Activated CD8-positive, alpha-beta memory T cell treated with anti-CD3 and anti-CD28 coated beads for 1 hour (primary cell): ENCODE measurements around the gene OGFR.

ENCODE experiments used
- DNase-seq, 2 donors: peaks; one replicate each; pipeline ENCODE4 v3.0.0-alpha.2; 2020; ENCODE audit warnings: low read depth in 1 of 2; ENCODE audit errors: extremely low read depth in 1 of 2

The OGFR gene, protein sequence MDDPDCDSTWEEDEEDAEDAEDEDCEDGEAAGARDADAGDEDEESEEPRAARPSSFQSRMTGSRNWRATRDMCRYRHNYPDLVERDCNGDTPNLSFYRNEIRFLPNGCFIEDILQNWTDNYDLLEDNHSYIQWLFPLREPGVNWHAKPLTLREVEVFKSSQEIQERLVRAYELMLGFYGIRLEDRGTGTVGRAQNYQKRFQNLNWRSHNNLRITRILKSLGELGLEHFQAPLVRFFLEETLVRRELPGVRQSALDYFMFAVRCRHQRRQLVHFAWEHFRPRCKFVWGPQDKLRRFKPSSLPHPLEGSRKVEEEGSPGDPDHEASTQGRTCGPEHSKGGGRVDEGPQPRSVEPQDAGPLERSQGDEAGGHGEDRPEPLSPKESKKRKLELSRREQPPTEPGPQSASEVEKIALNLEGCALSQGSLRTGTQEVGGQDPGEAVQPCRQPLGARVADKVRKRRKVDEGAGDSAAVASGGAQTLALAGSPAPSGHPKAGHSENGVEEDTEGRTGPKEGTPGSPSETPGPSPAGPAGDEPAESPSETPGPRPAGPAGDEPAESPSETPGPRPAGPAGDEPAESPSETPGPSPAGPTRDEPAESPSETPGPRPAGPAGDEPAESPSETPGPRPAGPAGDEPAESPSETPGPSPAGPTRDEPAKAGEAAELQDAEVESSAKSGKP

DNA sequence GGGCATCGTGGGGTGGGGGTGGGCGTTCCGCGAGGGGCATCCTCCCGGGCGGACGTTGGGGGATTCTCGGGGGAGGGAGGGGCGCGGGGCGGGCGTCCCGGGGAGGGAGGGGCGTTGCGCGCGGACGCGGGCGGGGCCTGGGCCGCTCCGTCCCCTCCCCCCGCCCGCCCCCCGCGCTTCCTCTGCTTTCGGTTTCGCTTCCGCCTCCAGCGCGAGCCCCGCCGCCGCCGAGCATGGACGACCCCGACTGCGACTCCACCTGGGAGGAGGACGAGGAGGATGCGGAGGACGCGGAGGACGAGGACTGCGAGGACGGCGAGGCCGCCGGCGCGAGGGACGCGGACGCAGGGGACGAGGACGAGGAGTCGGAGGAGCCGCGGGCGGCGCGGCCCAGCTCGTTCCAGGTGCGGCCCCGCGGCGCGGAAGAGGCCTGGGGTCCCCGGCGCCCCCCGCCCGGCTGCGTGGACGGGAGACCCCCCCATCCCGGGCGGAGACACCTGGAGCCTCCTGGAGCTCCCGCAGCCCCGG, at the start of gene OGFR:
TSS of gene OGFR (plus strand) at position 209 of the 528 bp plus-strand sequence. CDS start at position 234, 25 bp downstream.
- DNase-seq, result peak in 1 of 2 donors; percentile 62

DNA sequence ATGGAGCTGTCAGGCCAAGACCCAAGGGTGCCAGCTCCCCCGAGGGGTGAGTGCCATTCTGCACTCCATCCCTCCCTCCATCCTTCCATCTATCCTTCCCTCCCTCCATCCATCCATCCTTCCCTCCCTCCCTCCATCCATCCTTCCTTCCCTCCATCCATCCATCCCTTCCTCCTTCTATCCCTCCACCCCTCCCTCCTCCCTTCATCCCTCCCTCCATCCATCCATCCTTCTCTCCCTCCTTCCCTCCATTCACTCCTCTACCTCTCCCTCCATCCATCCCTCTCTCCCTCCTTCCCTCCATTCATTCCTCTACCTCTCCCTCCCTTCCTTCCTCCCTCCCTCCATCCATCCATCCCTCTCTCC, 49.7 kb upstream of the OGFR start:
- DNase-seq, result no peak

DNA sequence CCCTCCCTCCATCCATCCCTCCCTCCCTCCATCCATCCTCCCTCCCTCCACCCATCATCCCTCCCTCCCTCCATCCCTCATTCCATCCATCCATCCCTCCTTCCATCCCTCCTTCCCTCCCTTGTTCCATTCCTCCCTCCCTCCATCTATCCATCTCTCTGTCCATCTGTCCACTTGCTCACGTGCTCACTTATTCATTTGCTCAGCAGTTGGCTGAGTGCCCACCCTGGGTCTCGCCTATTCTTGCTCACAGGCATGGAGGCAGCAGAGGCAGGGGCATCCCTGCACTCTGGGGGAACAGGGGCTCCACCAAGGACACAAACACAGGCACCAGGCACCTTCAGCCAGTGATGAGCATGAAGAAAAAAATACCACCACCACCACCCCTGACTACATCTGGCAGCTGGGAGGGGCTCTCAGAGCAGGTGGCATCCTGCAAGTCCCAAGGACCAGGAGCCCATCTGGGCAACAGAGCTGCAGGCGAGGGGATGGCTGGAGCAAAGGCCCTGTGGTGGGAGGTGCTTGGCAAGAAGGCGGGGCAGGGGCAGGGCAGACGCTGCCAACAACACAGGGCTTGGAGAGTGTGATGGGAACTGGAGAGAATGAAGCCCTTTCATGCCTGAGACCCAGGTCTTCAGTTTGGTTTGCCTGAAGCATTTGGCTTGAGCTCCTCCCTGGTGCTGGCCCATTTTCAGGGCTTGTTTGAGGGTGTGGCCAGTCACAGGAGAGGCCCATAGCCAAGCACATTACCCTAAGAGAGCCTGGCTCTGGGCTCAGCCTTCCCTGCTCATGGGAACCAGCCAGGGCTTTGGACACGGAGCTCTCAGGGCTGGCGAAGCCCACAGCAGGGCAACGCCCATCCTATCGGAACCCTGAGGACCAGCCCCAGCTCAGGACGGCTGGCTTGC, 48.6 kb upstream of the OGFR start:
- DNase-seq, result no peak

DNA sequence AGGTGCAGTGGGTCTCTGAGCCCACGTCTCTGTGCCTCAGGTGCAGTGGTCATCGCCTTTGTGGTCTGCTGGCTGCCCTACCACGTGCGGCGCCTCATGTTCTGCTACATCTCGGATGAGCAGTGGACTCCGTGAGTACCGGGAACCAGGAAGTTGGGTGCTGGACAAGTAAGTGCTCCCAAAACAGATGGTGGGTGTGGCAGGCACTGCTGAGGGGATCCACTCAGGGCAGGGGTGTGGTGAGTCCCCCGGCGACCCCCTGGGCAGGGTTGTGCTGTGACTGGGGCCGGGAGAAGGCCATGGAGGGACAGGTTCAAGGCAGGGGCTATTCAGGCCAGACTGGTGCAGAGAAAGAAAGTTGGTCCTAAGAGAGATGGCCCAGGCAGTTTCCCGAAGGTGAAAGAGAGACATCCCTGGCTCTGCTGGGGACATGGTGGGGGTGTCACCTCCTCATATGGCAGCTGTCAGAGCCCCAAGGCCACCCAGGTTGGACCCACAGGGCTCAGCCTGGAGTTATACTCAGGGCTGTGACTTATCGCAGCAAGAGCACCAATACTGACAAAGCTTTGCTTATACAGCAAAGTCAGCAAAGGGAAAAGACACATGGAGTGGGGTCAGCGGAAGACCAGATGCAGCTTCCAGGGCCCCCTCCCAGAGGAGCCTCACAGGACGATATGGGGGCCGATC, 46.3 kb upstream of the OGFR start:
- DNase-seq, result no peak

DNA sequence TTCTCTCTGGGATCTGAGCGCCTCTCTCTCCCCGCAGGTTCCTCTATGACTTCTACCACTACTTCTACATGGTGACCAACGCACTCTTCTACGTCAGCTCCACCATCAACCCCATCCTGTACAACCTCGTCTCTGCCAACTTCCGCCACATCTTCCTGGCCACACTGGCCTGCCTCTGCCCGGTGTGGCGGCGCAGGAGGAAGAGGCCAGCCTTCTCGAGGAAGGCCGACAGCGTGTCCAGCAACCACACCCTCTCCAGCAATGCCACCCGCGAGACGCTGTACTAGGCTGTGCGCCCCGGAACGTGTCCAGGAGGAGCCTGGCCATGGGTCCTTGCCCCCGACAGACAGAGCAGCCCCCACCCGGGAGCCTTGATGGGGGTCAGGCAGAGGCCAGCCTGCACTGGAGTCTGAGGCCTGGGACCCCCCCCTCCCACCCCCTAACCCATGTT, 44.6 kb upstream of the OGFR start:
- DNase-seq, result no peak

DNA sequence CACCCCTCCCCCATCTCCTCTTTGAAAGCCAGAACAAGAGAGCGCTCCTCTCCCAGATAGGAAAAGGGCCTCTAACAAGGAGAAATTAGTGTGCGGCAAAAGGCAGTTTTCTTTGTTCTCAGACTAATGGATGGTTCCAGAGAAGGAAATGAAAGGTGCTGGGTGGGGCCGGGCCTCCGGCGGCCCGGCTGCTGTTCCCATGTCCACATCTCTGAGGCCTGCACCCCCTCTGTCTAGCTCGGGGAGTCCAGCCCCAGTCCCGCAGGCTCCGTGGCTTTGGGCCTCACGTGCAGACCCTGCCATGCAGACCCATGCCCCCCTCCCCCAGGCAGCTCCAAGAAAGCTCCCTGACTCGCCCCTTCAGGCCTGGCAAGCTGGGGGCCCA, 44.2 kb upstream of the OGFR start:
- no peak for DNase-seq

DNA sequence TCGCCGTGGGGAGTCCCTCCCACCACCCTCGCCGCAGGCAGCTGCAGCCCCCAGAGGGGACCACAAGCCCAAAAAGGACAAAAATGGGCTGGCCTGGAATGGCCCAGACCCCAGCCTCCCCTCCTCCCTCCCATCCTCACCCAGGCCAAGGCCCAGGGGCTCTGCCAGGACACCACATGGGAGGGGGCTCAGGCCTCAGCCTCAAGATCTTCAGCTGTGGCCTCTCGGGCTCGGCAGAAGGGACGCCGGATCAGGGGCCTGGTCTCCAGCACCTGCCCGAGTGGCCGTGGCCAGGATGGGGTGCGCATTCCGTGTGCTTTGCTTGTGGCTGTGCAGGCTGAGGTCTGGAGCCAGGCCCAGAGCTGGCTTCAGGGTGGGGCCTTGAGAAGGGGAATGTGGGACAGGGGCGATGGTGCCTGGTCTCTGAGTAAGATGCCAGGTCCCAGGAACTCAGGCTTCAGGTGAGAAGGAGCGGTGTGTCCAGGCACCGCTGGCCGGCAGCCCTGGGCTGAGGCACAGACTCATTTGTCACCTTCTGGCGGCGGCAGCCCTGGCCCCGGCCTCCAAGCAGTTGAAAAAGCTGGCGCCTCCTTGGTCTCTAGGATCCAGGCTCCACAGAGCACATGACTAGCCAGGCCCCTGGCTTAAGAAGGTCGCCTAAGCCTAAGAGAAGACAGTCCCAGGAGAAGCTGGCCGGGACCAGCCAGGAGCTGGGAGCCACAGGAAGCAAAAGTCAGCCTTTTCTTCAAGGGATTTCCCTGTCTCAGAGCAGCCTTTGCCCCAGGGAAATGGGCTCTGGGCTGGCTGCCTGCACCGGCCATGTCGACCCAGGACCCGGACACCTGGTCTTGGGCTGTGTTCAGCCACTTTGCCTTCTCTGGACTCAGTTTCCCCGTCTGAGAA, 43.5 kb upstream of the OGFR start:
- no peak for DNase-seq

DNA sequence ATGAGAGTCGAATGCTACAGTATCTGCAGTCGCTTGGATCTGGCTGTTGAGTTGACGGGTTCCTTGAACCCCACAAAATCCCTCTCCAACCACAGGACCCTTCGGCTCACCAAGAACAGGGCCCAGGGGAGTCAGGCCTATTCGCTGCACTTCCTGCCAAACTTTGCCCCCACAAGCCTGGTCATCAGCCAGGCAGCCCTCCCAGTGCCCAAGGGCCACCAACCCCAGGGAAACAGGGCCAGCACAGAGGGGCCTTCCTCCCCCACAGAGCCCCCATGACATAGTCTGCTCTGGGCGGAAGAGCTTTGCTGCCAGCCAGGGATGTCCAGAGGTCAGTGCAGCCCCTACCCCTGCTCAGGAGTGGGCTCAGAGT, 42.9 kb upstream of the OGFR start:
- no peak for DNase-seq

DNA sequence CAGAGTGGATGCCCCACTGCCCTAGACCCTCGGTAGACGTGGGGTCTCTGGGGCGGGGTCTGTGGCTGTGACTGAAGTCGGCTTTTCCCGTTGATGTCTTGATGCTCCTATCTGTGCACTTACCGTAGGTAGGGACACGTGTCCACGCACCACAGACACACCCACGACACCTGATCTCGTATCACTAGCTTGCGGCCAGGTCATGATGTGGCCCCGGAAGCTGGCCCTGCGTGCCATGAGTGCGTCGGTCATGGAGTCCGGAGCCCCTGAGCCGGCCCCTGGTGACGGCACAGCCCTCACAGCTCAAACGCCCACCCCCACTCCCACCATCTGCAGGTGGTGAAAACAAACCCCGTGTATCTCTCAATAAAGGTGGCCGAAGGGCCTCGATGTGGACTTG, 42.3 kb upstream of the OGFR start:
- DNase-seq, result no peak

DNA sequence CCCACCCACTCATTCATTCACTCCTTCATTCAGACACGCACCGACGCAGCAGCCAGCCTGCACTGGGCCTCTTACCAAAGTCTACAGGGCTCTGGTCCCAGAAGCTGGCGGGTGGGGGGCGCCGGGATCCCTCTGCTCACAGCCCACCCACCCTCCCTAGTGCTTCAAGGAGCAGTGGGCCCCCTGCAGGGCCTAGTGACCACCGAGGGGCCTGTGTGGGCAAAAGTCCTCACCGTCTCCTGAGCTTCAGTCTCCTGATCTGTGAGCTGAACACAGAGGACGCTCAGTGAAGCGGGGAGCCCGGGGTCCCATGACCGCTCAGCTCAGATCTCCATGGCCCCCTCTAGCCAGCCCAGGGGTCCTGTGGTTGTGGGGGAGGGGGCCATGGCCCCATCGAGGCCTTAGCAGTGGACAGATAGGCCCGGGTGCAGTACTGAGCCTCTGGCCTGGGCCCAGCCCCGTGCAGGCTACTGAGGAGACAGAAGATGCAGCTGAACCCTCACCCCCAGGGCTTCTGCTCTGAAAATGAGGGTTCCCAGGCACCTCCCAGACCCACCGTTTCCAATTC, 41.8 kb upstream of the OGFR start:
- no peak for DNase-seq

DNA sequence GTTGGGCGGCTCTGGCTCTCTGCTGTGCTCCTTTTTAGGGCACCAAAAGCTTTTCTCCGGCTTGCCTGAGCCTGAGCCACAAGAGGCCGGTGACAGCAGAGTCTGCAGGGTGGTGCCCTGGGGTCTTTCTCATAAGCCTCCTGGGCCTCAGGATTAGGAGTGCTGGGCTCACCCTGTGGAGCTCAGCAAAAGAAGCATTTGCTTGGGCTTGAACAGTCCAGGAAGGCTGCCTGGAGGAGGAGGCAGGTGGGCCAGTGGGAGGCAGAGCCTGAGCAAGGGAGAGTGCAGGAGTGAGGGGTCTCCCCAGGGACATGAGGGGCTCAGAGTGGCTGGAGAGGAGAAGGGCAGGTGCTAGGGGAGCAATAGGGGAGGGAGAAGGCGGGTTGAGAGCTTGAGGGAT, 41.2 kb upstream of the OGFR start:
- no peak for DNase-seq

DNA sequence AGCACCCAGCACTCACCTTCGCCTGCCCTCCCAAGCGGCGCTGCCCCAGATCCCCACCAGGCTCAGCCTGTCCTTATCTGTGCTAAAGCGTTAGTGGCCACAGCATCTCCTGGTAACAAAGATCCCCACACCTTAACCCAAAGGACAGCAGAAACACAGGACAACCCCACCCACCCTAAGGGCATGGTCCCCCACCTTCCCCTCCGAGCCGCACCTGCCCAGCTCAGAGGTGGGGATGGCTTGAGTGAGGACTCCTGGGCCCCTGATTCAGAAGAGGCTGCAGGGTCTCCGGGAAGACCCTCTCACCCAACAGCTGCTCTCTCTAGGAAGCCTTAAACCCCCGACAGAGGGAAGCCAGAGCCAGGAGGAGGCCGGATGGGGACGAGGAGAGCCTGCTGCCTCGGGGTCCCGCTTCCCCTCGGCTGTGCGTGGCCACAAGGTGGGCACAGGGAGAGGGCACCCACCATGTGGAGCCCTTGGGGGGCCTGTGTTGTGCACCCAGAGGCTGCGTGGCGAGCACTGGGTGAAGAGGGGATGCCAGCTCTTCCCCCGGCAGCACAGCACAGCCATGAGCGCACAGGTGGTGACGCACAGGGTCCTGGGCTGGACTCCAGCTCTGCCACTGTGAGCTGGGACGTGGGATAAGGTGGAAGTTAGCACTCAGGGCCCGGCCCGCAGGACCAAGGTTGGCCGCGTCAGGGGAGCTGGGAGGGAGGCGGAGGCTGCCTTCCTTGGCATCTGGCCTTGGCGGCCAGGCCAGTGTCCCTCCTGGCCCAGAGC, 40.3 kb upstream of the OGFR start:
- DNase-seq, result no peak

DNA sequence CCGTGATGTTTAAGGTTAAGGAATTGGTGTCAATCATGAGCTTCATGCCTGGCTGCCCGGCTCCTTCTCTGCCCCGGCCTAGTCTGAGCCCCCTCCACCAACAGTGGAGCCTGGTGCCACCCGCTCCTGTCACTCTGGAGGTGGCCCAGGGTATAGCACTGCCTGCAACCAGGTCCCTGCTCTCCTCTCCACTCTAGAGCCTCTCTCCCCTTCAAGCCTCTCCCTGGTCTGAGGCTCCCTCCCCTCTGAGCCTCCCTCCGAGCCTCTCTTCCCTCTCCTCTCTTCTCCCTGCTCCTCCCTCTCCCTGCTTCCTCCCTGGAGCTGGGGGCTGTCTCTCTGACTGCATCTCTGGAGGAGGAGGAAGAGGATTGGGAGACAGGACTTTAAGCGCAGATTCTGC, 39.6 kb upstream of the OGFR start:
- no peak for DNase-seq

DNA sequence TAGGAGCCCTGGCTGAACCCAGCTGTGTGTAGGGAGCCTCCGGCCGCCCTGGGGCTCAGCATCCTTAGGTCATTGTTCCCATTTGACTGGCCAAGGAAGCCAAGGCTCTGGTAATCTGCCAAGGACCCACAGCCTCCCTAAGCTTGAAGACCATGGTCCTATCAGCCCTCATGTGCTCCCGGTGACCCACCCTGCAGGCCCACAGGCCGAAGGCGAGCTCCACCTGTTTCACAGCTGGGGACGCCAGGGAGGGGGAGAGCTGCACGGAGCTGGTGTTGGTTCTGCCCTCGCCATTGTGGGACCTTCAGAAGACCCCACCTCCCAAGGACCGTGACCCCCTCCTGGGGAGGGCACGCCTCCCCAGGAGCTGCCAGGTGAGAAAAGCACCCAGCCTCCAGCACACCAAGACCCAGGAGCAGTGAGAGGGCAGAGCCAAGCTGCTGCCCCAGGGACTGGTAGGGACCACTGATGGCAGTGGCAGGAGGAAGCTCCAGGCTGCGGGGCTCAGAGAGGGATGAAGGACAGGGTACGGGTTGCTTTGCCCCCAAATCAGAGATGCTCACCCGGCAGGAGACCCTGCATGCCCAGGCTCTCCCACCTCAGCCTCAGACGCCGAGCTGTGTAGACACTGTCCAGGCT, 39.1 kb upstream of the OGFR start:
- no peak for DNase-seq

DNA sequence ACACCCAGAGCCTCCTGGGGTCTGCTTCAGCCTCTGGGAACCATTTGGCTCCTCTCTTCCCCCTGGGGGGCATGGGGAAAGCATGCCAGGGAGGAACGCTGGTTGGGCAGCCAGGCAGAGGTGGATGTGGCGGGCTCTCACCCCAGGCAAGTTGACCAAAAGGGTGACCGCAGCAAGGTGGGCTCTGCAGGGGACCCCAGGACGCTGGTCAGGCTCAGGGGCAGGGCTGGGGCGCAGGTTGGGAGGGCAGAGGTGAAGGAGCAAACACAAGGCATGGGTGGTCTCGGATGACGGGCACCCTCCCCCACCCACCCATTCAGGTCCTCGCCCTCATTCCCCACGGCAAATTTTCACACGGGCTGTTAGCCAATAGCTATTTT, 38.6 kb upstream of the OGFR start:
- DNase-seq, result no peak

DNA sequence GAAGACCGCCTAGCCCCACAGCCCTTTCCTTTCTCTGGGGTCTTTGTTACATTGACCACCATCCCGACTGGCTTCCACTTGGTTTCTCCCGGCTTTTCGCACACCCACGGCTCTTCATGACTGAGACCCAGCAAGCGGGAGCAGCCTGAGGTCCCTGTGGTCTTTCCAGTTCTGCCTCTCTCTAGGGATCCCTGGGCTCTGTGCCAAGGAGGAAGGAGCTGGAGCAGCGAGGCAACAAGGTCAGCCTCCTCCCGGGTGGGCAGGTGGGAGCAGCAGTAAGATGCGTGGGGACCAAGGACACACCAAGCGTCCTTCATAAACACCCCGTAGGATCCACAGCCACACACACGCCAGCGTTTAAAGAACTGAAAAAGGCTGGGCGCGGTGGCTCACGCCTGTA, 37.9 kb upstream of the OGFR start:
- DNase-seq, result no peak

DNA sequence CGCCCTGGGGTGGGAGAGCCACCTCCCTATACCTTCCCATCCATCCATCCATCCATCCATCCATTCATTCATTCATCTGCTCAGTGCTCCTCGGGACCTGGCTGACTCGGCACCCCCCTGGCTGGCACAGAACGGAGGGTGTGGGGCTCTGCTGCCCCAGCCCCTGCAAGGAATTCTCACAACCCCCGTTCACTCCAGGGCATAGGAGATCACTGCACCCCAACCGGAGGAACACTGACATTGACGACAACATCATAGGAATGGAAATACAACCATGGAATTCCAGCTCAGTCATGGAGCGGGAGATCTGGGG, 36.4 kb upstream of the OGFR start:
- DNase-seq, result no peak

DNA sequence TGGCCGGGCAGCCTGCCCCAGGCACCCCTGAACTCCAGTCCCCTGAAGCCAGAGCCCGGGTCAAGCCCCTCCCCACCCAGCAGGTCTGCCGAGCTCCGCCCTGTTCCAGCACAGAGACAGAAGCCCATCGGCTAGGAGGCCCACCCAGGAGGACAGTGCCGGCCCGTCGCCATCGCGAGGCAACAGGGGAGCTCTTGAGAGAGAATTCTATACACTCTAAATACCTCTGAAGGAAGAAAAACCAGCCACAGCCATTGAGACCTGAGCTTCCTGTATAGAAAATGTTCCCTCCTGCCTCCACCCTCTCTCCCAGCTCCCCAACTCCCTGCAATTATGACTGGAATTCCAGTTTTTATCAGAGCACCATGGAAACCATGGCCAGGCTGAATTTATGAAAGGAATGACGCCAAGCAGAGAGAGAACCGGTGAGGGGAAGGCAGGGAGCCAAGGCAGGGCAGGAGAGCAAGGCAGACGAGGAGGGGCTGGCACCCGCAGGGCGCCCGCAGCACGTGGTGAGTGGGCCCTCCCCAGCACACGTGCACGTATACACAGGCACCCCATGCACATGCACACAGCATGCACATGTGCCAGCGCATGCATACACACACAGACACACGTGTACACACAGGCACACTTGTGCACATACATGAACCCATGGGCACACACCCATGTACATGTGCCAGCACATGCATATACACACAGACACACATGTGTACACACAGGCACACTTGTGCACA, 35.9 kb upstream of the OGFR start:
- no peak for DNase-seq
